Right hindlimb (tissue), 1 donor: ENCODE data around the gene SH3BGRL3.
A peak's percentile ranks its signal among the peaks of the same experiment; 100 is the strongest.
"Not testable (repeated sequence)": the region's sequence is repeated elsewhere in the genome, so short reads cannot be mapped to it uniquely, and the experiment has no call there.

Experiments used
- DNase-seq: peaks from one replicate; pipeline ENCODE4 v3.0.0-alpha.2; 2018

SH3BGRL3 gene

GRCh38 chr1:26291939-26292338 is 12.1 kb downstream of the SH3BGRL3 start:
- no peak for DNase-seq

- not testable (repeated sequence) for DNase-seq
Measured at GRCh38 chr1:26292735-26293134, 12.8 kb downstream of the SH3BGRL3 start.

GRCh38 chr1:26293911-26294463 is 14.1 kb downstream of the SH3BGRL3 start:
- DNase-seq: no peak

GRCh38 chr1:26295194-26296138 is 15.6 kb downstream of the SH3BGRL3 start:
- no peak for DNase-seq

GRCh38 chr1:26296340-26297056 is 16.6 kb downstream of the SH3BGRL3 start:
- DNase-seq: no peak

- no peak for DNase-seq
Measured at GRCh38 chr1:26297057-26297790, 17.3 kb downstream of the SH3BGRL3 start.

GRCh38 chr1:26297791-26298124 is 17.9 kb downstream of the SH3BGRL3 start:
- DNase-seq: no peak

- no peak for DNase-seq
Measured at GRCh38 chr1:26300578-26301275, 20.8 kb downstream of the SH3BGRL3 start.

- no peak for DNase-seq
Measured at GRCh38 chr1:26302733-26303405, 23.0 kb downstream of the SH3BGRL3 start.

- DNase-seq: no peak
Measured at GRCh38 chr1:26305667-26306289, 25.9 kb downstream of the SH3BGRL3 start.

- DNase-seq: peak; percentile 92
Measured at GRCh38 chr1:26306290-26307229, 26.7 kb downstream of the SH3BGRL3 start, which contains the start of gene UBXN11. TSS of gene UBXN11 (minus strand) at chr1:26306636. CDS start at chr1:26302883, 3,753 bp downstream.

- no peak for DNase-seq
Measured at GRCh38 chr1:26307363-26307781, 27.5 kb downstream of the SH3BGRL3 start.

GRCh38 chr1:26307966-26308899 is 28.3 kb downstream of the SH3BGRL3 start:
- DNase-seq: not testable (repeated sequence)

GRCh38 chr1:26314501-26314900 is 34.6 kb downstream of the SH3BGRL3 start:
- DNase-seq: no peak

- no peak for DNase-seq
Measured at GRCh38 chr1:26315874-26316850, 36.3 kb downstream of the SH3BGRL3 start.

- DNase-seq: no peak
Measured at GRCh38 chr1:26317146-26317545, 37.3 kb downstream of the SH3BGRL3 start.

GRCh38 chr1:26317612-26318337 is 37.9 kb downstream of the SH3BGRL3 start, which contains the start of gene CD52:
TSS of gene CD52 (plus strand) at chr1:26317958. CDS start at chr1:26318018, 60 bp downstream.
- no peak for DNase-seq
